ENCODE results near the gene TBC1D14.
"Not testable (repeated sequence)": the region's sequence is repeated elsewhere in the genome, so short reads cannot be mapped to it uniquely, and the experiment has no call there.

Gene TBC1D14

GRCh38 chr4:6909113-6909969 lies at the start of gene TBC1D14:
TBC1D14 (plus strand) TSS chr4:6909826; CDS start chr4:6923390, 13,564 bp downstream.
- peak; percentile 68 to 75 for DNase-seq

DNA sequence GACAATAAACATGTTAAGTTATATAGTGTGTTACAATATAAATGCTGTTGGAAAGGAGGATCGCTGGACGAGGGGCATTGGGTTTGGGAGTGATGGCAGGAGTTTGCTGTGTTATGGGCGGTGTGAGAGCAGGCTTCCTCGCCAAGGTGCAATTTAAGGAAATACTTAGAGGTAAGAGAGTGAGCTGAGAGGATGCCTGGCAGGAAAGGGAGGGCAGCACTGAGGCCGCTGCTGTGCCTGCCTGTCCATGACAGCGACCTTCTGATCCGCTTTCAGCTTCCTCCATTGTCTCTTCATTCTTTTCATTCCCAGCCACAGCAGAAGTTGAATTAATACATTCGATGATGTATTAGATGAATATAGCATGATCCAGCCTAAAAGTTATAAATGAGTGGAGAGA lies 41.2 kb upstream of the TBC1D14 start:
- peak in 1 of 2 experiments; percentile 40 for DNase-seq

- no peak for DNase-seq
Measured at GRCh38 chr4:6869944-6870343, 39.7 kb upstream of the TBC1D14 start.

DNA sequence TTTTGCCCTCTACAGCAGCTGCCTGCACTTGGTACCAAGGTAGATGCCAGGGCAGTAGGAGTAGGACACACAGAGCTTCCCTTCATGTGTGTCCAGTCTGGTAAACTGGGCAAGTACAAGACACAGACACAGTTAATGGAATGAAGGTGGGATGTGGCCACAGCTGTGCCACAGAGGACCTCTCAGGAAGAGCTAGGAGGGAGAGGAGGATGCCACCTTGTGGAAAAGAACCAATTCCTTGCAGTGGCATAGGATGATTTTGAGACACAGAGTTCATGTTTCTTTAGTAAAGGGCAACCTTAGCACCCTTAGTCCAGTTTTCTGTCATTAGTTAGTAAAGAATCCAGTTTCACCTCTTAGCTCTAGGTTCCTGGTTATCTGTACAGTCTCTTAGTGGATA lies 36.3 kb upstream of the TBC1D14 start:
- DNase-seq = no peak

GRCh38 chr4:6873792-6874461 lies 35.7 kb upstream of the TBC1D14 start:
- DNase-seq = peak; percentile 48 to 65

DNA sequence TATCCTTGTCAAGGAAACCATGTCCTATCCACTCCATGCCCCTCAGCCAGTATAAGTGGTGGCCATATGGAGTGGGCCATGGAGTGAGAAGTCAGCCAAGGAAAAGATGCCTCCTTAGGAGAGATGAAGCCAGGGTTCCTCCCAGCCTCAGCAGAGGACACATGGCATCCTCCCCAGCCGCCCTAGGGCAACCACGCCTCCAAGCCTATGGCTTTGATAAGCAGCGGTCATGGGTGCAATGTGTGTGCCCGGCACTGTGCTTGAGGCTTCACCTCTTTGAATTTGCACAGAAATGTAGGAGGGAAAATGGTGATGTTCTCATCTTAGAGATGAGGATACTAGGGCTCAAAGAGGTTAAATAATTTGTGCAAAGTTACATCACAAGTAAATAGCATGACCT lies 34.6 kb upstream of the TBC1D14 start:
- DNase-seq = no peak

DNA sequence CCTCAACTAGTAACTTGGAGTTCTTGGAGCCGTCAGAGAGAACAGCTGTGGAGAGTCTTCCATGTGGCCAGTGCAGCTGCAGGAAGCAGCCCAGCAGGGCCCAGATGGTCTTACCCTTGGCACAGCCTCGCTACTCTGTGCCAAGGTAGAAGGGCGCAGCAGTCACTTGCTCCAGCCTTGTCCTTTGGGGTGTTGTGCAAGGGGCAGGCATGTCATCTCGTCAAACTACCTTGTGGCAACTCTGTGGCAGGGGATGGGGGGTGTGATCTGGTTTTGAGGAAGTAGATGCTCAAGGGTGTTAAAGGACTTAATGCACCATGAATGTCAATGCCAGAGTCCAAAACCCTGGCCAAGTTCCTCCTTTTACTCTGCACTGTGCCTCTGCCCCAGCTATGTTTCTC lies 34.2 kb upstream of the TBC1D14 start:
- peak; percentile 99 for DNase-seq

- no peak for DNase-seq
Measured at GRCh38 chr4:6876440-6876839, 33.2 kb upstream of the TBC1D14 start.

DNA sequence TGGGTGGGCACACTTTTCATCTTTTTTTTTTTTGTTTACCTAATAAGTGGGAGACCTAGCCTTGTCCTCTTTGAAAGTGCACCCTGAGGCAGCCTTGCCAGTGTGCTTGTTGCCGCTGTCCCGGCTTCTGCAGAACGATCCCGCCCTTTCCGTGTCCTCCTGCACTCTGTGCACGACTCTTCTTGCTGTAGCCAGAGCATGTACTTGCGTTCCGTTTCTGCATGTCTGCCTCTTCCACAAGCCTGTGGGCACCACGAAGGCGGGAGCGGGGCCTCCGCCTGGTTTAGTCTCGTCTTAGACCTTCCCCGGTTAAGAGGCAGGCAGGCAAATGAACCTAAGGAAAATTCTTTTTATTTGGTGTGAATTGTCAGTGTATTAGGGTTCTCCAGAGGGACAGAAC lies 32.6 kb upstream of the TBC1D14 start:
- DNase-seq = peak in 1 of 2 experiments; percentile 36

DNA sequence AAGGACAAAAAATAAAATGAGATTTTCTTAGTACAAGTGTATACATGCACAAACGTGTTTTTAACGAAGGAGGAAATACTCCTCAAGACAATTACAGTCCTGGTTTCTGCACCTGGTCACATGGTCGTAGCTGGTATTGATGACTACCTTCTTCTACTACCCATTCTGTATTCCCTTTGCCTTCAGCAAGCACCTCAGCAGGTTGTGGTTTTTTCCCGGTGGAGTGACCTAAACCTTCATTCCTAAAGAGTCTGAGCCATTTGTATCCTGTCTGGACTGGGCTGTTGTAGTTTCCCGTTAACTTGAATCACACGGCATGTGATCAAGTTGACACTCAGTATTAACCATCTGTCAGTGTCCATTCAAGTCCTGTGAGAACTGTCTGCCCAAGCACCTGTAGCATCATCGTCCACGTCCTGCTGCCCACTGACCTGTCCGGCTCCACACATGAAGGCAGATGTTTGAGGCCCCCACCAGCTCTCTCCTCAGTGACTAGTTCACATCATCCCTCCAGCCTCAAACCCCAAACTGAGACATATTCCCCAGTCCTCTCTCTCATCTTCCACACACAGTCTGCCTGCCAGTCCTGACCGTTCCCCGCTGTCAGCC lies 31.1 kb upstream of the TBC1D14 start:
- DNase-seq = no peak

DNA sequence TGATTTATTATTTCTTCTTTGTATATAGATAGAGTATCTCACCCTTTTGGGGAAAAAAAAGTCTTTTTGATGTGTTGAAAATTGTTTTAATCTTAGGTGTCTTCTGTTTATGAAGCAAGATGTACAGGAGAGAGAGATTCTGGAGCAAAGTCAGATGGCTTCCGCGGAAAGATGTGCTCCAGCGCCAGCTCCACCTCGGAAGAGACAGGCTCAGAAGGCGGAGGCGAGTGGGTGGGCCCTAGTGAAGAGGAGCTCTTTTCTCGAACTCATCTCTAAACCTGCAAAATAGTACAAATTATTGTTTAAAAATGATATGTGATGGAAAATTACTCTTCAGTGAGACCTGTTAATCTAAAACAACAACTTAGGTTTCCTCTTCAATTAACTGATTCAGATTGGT lies 28.9 kb upstream of the TBC1D14 start:
- DNase-seq = no peak

GRCh38 chr4:6881908-6882307 lies 27.7 kb upstream of the TBC1D14 start:
- no peak for DNase-seq

DNA sequence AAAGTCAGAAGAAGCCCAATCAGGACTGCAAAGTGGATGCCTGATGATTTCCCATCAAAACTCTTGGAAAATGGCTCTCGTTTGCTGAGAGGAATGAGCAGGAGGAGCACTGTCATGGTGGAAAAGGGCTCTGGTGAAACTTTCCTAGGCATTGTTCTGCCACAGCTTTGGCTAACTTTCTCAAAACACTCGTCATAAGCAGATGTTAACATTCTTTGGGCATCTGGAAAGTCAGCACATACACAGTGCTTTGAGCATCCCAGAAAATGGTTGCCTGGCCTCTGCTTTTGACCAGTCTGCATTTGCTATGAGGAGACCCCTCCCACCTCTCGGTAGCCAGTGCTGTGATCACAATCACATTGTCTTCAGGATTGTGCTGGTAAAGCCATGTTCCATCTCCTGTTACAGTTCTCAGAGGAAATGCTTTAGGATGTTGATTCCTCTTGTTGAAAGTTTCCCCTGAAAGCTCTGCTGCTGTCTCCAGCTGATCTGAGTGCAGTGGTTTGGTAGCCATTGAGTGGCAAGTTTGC lies 25.2 kb upstream of the TBC1D14 start:
- DNase-seq = no peak

- DNase-seq = peak; percentile 92 to 94
Measured at GRCh38 chr4:6885953-6886557, 23.6 kb upstream of the TBC1D14 start.

GRCh38 chr4:6886886-6887285 lies 22.7 kb upstream of the TBC1D14 start:
- DNase-seq = no peak

- DNase-seq = peak; percentile 81 to 84
Measured at GRCh38 chr4:6887591-6888371, 21.8 kb upstream of the TBC1D14 start.

GRCh38 chr4:6888506-6889071 lies 21.0 kb upstream of the TBC1D14 start:
- no peak for DNase-seq

GRCh38 chr4:6889101-6889735 lies 20.4 kb upstream of the TBC1D14 start:
- no peak for DNase-seq

DNA sequence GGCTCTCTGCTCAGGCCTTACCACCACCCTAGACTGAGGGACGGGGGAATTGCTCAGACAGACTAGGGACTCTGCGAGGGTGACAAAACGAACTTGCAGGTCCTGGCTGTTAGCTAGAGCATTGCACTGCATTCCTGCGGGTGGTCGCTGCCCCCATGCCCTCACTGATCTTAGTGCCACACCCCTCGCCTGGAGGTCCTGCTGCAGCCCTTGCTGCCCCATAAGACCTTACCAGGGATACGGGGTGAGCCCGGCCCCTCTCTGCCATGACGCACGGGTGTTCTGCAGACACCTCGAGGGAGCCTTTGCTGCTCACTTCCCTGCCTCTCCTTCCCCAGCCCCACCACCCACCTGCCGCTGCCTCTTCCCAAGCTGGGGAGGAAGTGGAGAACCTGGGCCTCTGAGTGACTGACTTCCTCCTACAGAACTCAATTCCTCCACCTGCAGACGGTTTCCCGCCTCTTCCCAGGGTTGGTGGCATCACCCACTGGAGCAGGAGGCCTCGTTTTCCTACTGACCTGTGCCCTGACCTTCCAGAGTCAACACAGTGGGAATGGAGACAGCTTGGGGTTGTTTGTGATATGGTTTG lies 19.8 kb upstream of the TBC1D14 start:
- no peak for DNase-seq

DNA sequence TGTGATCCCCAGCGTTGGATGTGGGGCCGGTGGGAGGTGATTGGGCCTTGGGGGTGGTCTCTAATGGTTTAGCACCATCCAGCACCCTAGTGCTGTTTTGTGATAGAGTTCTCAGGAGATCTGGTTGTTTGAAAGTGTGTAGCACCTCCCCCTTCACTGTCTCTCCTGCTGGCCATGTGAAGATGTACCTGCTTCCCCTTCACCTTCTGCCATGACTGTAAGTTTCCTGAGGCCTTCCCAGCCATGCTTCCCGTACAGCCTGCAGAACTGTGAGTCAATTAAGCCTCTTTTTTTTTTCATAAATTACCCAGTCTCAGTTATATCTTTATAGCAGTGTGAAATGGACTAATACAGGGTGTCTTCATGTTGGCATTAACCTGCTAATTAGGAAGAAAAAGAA lies 19.3 kb upstream of the TBC1D14 start:
- DNase-seq = no peak

- not testable (repeated sequence) for DNase-seq
Measured at GRCh38 chr4:6890971-6891370, 18.7 kb upstream of the TBC1D14 start.
